Measurements from ENCODE around the gene PSORS1C1. TPM values are rescaled to one million over a fixed set of nuclear protein-coding genes. Genes with fewer than 3 reads are reported as not detected.
"Not testable (repeated sequence)": the region's sequence is repeated elsewhere in the genome, so short reads cannot be mapped to it uniquely, and the experiment has no call there.

Gene PSORS1C1
- total and polyA plus RNA-seq, 2 experiments from 2014 or later, result 1.4 to 4.6 TPM

DNA sequence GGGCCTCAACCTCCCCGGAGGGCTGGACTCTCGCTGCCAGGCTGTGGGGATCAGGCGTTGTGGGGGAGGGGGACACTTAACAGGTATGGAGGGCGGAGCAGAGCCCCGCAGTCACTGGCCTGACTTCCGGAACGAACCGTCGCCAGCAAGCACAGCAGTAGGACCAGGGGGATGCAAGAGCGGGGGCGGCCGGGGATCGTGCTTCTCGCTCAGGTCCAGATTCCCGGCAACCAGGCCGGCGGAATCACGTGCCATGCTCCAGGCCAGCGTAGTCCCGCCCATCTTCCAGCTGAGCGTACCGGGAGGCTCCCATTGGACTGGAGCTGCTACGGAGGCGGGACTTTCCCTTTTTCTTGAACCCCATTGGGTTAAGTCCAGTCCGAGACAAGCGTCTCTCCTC is 65.9 kb downstream of the PSORS1C1 start:
- H3K9me3 ChIP-seq (ENCODE audit: low read depth), result no peaks in the 10 kb centered on the region
- no peak overlapping the region for H3K4me3 ChIP-seq
- H3K9me2 ChIP-seq (replicated peaks; ENCODE audit: insufficient read depth), result no peaks in the 10 kb centered on the region
- 93% methylated on average over 26 of the region's 26 CpGs for WGBS (ENCODE audit: low lambda C conversion rate, missing lambda C conversion rate)
- TF ChIP-seq, protein P1, sequence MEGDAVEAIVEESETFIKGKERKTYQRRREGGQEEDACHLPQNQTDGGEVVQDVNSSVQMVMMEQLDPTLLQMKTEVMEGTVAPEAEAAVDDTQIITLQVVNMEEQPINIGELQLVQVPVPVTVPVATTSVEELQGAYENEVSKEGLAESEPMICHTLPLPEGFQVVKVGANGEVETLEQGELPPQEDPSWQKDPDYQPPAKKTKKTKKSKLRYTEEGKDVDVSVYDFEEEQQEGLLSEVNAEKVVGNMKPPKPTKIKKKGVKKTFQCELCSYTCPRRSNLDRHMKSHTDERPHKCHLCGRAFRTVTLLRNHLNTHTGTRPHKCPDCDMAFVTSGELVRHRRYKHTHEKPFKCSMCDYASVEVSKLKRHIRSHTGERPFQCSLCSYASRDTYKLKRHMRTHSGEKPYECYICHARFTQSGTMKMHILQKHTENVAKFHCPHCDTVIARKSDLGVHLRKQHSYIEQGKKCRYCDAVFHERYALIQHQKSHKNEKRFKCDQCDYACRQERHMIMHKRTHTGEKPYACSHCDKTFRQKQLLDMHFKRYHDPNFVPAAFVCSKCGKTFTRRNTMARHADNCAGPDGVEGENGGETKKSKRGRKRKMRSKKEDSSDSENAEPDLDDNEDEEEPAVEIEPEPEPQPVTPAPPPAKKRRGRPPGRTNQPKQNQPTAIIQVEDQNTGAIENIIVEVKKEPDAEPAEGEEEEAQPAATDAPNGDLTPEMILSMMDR (IDR thresholded peaks at IDR 0.05; ENCODE audit: poor library complexity), result no peak
- no peak for TF ChIP-seq EZH2phosphoT487 (IDR thresholded peaks at IDR 0.05; ENCODE audit: low read depth, severe bottlenecking, unreplicated experiment)
- no peak for TF ChIP-seq EZH2 (IDR thresholded peaks at IDR 0.05; ENCODE audit: borderline replicate concordance)
- no peak overlapping the region for H3K4me2 ChIP-seq
- H3K27ac ChIP-seq, result no peak overlapping the region
- H4K20me1 ChIP-seq (ENCODE audit: insufficient read depth, poor library complexity, severe bottlenecking), result no peaks in the 10 kb centered on the region
- no peaks in the 10 kb centered on the region for H3K36me3 ChIP-seq (replicated peaks; ENCODE audit: insufficient read depth, low read depth)
- H3K79me2 ChIP-seq, result no peaks in the 10 kb centered on the region
- no peak overlapping the region for H2AFZ ChIP-seq
- H3K27me3 ChIP-seq, result no peaks in the 10 kb centered on the region
- no peak for DNase-seq (ENCODE audit: low spot score)
- no peaks in the 10 kb centered on the region for H3K4me1 ChIP-seq (ENCODE audit: insufficient read depth)

DNA sequence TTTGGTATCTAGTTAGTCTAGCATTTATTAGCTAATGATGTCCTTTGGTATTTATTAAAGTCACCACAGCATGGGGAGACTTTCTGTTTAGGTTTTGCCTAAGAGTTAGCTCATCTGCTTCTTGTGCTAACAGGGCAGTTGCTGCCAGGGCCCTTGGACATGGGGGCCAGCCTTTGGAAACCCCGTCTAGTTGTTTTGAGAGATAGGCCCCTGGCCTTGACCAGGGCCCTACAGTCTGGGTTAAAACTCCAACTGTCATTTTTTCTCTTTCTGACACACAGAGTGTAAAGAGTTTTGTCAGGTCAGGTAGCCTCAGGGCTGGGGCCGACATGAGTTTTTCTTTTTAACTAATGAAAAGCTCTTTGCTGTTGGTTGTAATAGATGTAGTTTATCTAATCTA is 68.7 kb downstream of the PSORS1C1 start:
- H4K20me1 ChIP-seq (ENCODE audit: insufficient read depth, poor library complexity, severe bottlenecking); H2AFZ ChIP-seq; H3K79me2 ChIP-seq; H3K27me3 ChIP-seq; H3K4me1 ChIP-seq (ENCODE audit: insufficient read depth); H3K4me3 ChIP-seq; DNase-seq (ENCODE audit: low spot score); H3K4me2 ChIP-seq; H3K9me2 ChIP-seq (replicated peaks; ENCODE audit: insufficient read depth); H3K27ac ChIP-seq; H3K9me3 ChIP-seq (ENCODE audit: low read depth); H3K36me3 ChIP-seq (replicated peaks; ENCODE audit: insufficient read depth, low read depth): not testable (repeated sequence)
- WGBS (ENCODE audit: low lambda C conversion rate, missing lambda C conversion rate), result 57% methylated on average over 2 of the region's 2 CpGs

DNA sequence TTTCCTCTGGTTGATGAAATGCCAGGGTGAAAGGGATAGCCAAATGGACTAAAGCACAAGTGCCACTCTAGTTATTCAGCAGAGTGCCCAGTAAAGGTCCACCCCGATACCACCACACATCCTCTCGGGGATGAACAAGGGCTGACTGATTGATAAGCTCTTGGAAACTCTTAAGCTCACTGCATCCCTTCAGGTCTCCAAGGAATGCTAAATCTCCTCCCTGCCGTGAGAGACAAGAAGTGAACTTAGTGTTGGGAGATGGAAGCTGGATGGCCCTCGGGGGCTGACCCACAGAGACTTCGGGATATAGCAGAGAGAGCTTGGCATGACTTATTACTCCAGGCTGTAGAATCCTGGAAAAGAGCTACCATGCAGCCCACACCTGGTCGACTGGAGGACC is 69.3 kb downstream of the PSORS1C1 start:
- DNase-seq (ENCODE audit: low spot score); H3K4me1 ChIP-seq (ENCODE audit: insufficient read depth); H3K9me3 ChIP-seq (ENCODE audit: low read depth); H3K4me2 ChIP-seq; H3K27me3 ChIP-seq; H3K27ac ChIP-seq; H3K9me2 ChIP-seq (replicated peaks; ENCODE audit: insufficient read depth); H2AFZ ChIP-seq; H3K36me3 ChIP-seq (replicated peaks; ENCODE audit: insufficient read depth, low read depth); H3K4me3 ChIP-seq; H3K79me2 ChIP-seq; H4K20me1 ChIP-seq (ENCODE audit: insufficient read depth, poor library complexity, severe bottlenecking): not testable (repeated sequence)
- WGBS (ENCODE audit: low lambda C conversion rate, missing lambda C conversion rate), result 68% methylated on average over 6 of the region's 6 CpGs

DNA sequence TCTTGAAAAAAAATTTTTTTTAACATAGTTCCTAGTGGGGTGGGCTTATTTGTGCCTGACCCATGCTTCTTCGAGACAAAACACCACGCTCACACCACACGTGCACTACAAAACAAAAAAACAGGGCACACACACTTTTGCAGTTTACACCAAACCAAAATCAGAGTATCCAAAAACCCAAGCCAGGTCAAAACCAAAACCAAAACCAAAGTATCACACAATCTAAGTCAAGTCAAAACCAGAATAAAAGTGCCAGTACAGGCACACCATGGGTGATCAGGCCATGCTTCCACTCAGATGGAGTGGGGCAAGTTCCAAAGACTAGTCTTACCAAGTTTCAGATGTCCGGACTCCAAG is 71.1 kb downstream of the PSORS1C1 start:
- not testable (repeated sequence) for H3K9me2 ChIP-seq (replicated peaks; ENCODE audit: insufficient read depth); H3K36me3 ChIP-seq (replicated peaks; ENCODE audit: insufficient read depth, low read depth); H3K4me2 ChIP-seq; H3K4me1 ChIP-seq (ENCODE audit: insufficient read depth); H4K20me1 ChIP-seq (ENCODE audit: insufficient read depth, poor library complexity, severe bottlenecking); H3K4me3 ChIP-seq; H3K79me2 ChIP-seq; H3K27me3 ChIP-seq; H3K27ac ChIP-seq; DNase-seq (ENCODE audit: low spot score); H2AFZ ChIP-seq; H3K9me3 ChIP-seq (ENCODE audit: low read depth)
- WGBS (ENCODE audit: low lambda C conversion rate, missing lambda C conversion rate), result 93% methylated on average over 4 of the region's 4 CpGs

DNA sequence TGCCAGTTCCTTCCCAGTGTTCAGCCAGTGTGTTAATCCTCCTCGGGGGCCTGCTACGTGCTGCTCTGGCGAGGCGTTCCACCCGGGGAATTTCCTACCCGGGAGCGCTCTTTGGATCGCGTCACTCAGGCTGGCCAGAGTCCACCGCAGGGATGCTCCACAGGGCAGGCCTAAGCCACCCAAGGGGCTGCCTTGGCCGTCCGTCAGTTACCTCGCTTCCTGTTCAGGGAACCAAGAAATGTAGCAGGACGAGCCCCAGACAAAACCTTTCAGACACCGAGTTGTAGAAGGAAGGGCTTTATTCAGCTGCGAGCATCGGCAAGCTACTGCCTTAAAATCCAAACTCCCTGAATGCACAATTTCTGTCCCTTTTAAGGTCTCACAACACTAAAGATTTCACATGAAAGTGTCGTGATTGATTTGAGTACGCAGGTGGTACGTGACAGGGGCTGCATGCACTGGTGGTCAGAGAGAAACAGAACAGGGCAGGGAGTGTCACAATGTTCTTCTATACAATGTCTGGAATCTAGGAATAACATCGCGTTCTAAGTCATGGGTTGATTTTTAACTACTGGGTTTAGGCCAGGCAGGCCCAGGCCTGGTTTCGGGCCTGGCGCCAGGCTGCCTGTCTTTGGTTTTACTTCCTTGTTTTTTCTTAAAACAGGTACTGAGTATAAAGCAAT is 71.6 kb downstream of the PSORS1C1 start:
- TF ChIP-seq EZH2phosphoT487 (IDR thresholded peaks at IDR 0.05; ENCODE audit: low read depth, severe bottlenecking, unreplicated experiment), result no peak
- no peak for TF ChIP-seq EZH2 (IDR thresholded peaks at IDR 0.05; ENCODE audit: borderline replicate concordance)
- TF ChIP-seq, protein P1 (IDR thresholded peaks at IDR 0.05; ENCODE audit: poor library complexity), result no peak
- Histone ChIP-seq H3K9me2 (replicated peaks; ENCODE audit: insufficient read depth) (no peaks in the 10 kb centered on the region), H3K27ac (no peak overlapping the region), H3K36me3 (replicated peaks; ENCODE audit: insufficient read depth, low read depth) (no peaks in the 10 kb centered on the region), H3K9me3 (ENCODE audit: low read depth) (no peaks in the 10 kb centered on the region), H3K4me1 (ENCODE audit: insufficient read depth) (no peaks in the 10 kb centered on the region), H3K79me2 (no peaks in the 10 kb centered on the region), H3K27me3 (no peaks in the 10 kb centered on the region), H2AFZ (no peak overlapping the region), H4K20me1 (ENCODE audit: insufficient read depth, poor library complexity, severe bottlenecking) (no peaks in the 10 kb centered on the region), H3K4me2 (no peak overlapping the region), H3K4me3 (no peak overlapping the region)
- DNase-seq (ENCODE audit: low spot score), result no peak
- 93% methylated on average over 24 of the region's 24 CpGs for WGBS (ENCODE audit: low lambda C conversion rate, missing lambda C conversion rate)
